ENCODE results near the gene NUF2.

DNA sequence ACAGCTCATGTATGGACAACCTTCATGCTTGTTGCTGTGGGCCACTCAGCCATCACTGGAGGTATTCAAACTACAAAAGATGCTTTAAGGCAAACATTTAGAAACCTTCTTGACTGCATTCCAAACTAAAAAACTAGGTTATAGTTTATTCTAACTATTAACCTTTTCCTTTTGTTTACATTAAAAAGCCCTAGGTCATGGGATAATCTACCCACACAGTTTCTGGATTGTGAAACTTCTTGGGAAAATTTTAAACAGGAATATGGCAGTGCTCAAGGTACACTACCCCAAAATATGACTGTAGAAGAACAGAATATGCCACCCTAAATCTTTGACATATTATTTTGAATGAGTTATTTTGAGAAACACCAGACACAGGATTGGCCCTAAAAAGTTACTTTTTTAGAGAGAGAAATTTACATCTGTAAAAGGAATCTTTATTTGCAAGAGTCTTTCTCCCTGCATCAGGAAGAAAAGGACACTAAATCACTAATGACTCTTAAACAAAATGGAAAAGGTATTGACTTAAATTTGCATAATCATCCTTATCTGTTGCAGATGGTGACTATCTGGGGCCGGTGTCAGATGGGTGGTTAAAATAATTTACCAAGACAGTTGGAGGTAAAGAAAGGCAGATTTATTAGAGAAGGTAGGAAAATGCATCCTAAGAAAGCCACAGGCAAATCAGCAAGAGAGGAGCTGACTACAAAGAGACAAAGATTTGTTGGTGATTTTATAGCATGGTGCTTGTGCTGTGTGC, 25.1 kb upstream of the NUF2 start:
- TF ChIP-seq, protein P1, sequence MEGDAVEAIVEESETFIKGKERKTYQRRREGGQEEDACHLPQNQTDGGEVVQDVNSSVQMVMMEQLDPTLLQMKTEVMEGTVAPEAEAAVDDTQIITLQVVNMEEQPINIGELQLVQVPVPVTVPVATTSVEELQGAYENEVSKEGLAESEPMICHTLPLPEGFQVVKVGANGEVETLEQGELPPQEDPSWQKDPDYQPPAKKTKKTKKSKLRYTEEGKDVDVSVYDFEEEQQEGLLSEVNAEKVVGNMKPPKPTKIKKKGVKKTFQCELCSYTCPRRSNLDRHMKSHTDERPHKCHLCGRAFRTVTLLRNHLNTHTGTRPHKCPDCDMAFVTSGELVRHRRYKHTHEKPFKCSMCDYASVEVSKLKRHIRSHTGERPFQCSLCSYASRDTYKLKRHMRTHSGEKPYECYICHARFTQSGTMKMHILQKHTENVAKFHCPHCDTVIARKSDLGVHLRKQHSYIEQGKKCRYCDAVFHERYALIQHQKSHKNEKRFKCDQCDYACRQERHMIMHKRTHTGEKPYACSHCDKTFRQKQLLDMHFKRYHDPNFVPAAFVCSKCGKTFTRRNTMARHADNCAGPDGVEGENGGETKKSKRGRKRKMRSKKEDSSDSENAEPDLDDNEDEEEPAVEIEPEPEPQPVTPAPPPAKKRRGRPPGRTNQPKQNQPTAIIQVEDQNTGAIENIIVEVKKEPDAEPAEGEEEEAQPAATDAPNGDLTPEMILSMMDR (IDR thresholded peaks at IDR 0.05) = no peak
- TF ChIP-seq, protein P2, sequence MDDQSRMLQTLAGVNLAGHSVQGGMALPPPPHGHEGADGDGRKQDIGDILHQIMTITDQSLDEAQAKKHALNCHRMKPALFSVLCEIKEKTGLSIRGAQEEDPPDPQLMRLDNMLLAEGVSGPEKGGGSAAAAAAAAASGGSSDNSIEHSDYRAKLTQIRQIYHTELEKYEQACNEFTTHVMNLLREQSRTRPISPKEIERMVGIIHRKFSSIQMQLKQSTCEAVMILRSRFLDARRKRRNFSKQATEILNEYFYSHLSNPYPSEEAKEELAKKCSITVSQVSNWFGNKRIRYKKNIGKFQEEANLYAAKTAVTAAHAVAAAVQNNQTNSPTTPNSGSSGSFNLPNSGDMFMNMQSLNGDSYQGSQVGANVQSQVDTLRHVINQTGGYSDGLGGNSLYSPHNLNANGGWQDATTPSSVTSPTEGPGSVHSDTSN (IDR thresholded peaks at IDR 0.05) = no peak
- TF ChIP-seq EHMT2 (IDR thresholded peaks at IDR 0.05; ENCODE audit: low read depth) (no peak), POLR2AphosphoS2 (conservative IDR thresholded peaks at IDR 0.05; ENCODE audit: low read length) (no peak), HDAC2 (IDR thresholded peaks at IDR 0.05) (no peak), POLR2A (IDR thresholded peaks at IDR 0.05; ENCODE audit: low read length) (no peak), SMC3 (IDR thresholded peaks at IDR 0.05) (no peak), CEBPB (IDR thresholded peaks at IDR 0.05) (no peak)
- TF ChIP-seq, protein P3, sequence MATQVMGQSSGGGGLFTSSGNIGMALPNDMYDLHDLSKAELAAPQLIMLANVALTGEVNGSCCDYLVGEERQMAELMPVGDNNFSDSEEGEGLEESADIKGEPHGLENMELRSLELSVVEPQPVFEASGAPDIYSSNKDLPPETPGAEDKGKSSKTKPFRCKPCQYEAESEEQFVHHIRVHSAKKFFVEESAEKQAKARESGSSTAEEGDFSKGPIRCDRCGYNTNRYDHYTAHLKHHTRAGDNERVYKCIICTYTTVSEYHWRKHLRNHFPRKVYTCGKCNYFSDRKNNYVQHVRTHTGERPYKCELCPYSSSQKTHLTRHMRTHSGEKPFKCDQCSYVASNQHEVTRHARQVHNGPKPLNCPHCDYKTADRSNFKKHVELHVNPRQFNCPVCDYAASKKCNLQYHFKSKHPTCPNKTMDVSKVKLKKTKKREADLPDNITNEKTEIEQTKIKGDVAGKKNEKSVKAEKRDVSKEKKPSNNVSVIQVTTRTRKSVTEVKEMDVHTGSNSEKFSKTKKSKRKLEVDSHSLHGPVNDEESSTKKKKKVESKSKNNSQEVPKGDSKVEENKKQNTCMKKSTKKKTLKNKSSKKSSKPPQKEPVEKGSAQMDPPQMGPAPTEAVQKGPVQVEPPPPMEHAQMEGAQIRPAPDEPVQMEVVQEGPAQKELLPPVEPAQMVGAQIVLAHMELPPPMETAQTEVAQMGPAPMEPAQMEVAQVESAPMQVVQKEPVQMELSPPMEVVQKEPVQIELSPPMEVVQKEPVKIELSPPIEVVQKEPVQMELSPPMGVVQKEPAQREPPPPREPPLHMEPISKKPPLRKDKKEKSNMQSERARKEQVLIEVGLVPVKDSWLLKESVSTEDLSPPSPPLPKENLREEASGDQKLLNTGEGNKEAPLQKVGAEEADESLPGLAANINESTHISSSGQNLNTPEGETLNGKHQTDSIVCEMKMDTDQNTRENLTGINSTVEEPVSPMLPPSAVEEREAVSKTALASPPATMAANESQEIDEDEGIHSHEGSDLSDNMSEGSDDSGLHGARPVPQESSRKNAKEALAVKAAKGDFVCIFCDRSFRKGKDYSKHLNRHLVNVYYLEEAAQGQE (IDR thresholded peaks at IDR 0.05) = no peak
- TF ChIP-seq, protein P4, sequence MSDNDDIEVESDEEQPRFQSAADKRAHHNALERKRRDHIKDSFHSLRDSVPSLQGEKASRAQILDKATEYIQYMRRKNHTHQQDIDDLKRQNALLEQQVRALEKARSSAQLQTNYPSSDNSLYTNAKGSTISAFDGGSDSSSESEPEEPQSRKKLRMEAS (IDR thresholded peaks at IDR 0.05) = no peak
